ENCODE data around the gene CD44.
A peak's percentile ranks its signal among the peaks of the same experiment; 100 is the strongest.

Gene CD44

DNA sequence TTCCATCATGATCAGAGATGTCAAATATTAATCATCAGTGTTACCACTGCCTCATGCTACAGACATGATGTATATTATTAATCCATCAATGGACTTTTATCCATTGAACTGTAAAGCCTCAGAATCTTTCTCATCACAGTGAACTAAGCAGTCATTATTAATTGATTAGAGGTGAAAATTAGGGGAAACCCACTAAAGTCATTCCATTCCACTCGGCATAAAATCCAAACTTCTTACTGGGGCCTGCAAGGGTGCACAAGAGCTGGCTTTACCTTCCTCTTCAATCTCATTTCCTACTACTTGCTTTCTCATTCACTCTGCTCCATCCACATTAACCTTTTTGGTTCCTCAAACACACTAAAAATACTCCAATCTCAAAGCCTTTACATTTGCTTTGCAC lies 7.9 kb upstream of the CD44 start:
- DNase-seq (ENCODE audit: low read depth) = no peak
- TF ChIP-seq, protein P1, sequence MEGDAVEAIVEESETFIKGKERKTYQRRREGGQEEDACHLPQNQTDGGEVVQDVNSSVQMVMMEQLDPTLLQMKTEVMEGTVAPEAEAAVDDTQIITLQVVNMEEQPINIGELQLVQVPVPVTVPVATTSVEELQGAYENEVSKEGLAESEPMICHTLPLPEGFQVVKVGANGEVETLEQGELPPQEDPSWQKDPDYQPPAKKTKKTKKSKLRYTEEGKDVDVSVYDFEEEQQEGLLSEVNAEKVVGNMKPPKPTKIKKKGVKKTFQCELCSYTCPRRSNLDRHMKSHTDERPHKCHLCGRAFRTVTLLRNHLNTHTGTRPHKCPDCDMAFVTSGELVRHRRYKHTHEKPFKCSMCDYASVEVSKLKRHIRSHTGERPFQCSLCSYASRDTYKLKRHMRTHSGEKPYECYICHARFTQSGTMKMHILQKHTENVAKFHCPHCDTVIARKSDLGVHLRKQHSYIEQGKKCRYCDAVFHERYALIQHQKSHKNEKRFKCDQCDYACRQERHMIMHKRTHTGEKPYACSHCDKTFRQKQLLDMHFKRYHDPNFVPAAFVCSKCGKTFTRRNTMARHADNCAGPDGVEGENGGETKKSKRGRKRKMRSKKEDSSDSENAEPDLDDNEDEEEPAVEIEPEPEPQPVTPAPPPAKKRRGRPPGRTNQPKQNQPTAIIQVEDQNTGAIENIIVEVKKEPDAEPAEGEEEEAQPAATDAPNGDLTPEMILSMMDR (conservative IDR thresholded peaks at IDR 0.05; ENCODE audit: low read depth, low read length) = no peak

GRCh38 chr11:35131886-35132285 lies 7.1 kb upstream of the CD44 start:
- TF ChIP-seq, protein P1 (conservative IDR thresholded peaks at IDR 0.05; ENCODE audit: low read depth, low read length) = no peak
- no peak for DNase-seq (ENCODE audit: low read depth)
- no peak overlapping the region for H3K4me3 ChIP-seq (ENCODE audit: low read depth, low read length)

More for the DNA sequence above, 7.9 kb upstream of the CD44 start:
- H3K4me3 ChIP-seq (ENCODE audit: low read depth, low read length) = no peak overlapping the region

- TF ChIP-seq, protein P1 (conservative IDR thresholded peaks at IDR 0.05; ENCODE audit: low read depth, low read length) = no peak
- no peak overlapping the region for H3K4me3 ChIP-seq (ENCODE audit: low read depth, low read length)
- no peak for DNase-seq (ENCODE audit: low read depth)
Measured at GRCh38 chr11:35133656-35134055, 5.3 kb upstream of the CD44 start.

DNA sequence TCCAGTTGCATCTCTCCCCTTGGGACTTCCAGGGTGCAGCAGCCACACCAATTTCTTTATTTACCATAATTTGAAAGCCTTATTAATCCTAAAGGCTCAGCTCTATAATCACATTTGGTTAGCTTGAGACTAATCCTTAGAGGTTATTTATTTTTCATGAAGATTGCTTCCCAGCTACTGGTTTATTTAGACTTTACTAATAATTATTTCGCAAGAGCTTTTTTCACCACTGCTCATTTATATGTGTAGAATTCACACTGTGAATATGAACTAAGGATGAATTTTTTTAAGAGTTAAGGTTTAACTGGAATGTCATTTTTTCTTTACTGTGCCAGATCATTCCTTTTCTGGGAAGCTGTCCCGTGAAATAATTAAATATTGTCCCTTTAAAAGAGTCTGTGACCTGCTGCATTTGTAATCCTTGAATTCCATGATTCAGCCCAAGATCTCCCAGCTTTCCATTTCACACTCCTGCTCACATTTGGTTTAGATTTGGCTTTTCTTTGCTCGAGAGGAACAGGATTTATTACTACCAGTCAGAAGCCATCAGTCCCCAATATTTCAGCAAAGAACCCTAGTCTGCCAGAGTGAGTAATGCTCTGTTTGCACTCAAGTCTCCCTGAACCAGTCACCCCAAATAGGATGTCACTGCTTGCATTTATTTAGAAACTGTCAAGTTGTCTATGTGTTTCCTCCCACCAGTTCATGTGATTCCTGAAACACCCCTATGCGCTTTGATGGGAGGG lies 4.4 kb upstream of the CD44 start:
- no peak overlapping the region for H3K4me3 ChIP-seq (ENCODE audit: low read depth, low read length)
- TF ChIP-seq, protein P1 (conservative IDR thresholded peaks at IDR 0.05; ENCODE audit: low read depth, low read length) = no peak
- DNase-seq (ENCODE audit: low read depth) = no peak

DNA sequence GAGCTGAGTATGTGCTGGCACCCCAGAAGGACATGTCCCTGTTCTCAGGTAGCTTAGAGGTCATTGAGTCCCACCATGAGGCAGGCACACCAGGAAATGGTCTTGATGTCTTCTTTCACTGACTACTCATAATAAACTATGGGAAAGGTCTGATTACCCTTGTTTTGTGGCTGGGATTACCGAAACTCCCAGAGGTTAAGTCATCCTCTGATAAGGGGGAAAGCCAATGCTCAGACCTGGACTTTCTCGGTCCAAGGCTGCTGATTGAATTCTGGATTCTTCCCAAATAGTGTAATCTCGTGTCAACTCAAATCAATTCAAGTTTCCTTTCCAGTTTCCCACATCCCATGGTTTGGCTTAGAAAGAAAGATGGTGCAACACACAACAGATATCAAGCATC lies 3.7 kb upstream of the CD44 start:
- DNase-seq (ENCODE audit: low read depth) = no peak
- H3K4me3 ChIP-seq (ENCODE audit: low read depth, low read length) = no peak overlapping the region
- TF ChIP-seq, protein P1 (conservative IDR thresholded peaks at IDR 0.05; ENCODE audit: low read depth, low read length) = no peak

DNA sequence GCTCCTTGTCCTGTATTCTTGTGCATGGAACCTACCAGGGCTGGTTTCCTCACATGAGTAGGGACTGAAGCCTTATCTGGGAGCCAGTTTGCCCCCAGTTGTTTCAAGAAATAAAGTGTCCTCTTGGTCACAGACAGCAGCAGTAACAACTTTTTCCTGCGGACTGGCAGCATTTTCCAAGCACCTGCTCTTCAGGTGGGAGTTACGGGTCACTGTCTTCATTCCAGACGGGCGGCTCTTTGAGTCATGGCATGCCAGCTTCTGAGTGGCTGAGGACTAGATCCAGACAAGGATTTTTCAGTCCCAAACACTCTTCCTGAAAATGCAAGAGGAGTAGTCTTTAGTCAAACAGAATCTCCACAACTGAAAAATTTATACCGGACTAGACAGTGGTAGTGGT lies 2.7 kb upstream of the CD44 start:
- no peak overlapping the region for H3K4me3 ChIP-seq (ENCODE audit: low read depth, low read length)
- TF ChIP-seq, protein P1 (conservative IDR thresholded peaks at IDR 0.05; ENCODE audit: low read depth, low read length) = no peak
- no peak for DNase-seq (ENCODE audit: low read depth)

- TF ChIP-seq, protein P1 (conservative IDR thresholded peaks at IDR 0.05; ENCODE audit: low read depth, low read length) = no peak
- H3K4me3 ChIP-seq (ENCODE audit: low read depth, low read length) = peak overlapping the region; percentile 93
- no peak for DNase-seq (ENCODE audit: low read depth)
Measured at GRCh38 chr11:35138058-35138457, 913 bp upstream of the CD44 start.
